GM20000 (cell line): Measurements from ENCODE around the gene SPDYE4.

Source experiments
- DNase-seq: peaks from one replicate; pipeline ENCODE4 v3.0.0; 2012; ENCODE audit warnings: low spot score
- CTCF ChIP-seq: IDR thresholded peaks from 2 replicates; pipeline ENCODE4 v1.5.1; 2012; ENCODE audit warnings: mild to moderate bottlenecking, control low read depth; ENCODE audit errors: extremely low read depth, missing control alignments

The SPDYE4 gene

GRCh38 chr17:8728971-8729370 is 29.4 kb downstream of the SPDYE4 start:
- DNase-seq, result no peak
- TF ChIP-seq CTCF, result no peak

GRCh38 chr17:8728251-8728938 is 30.0 kb downstream of the SPDYE4 start:
- DNase-seq, result no peak
- no peak for TF ChIP-seq CTCF

GRCh38 chr17:8726941-8727555 is 31.3 kb downstream of the SPDYE4 start:
- DNase-seq, result no peak
- TF ChIP-seq CTCF, result no peak

GRCh38 chr17:8725881-8726876 is 32.2 kb downstream of the SPDYE4 start:
- DNase-seq, result no peak
- TF ChIP-seq CTCF, result no peak

GRCh38 chr17:8724451-8724850 is 33.9 kb downstream of the SPDYE4 start:
- TF ChIP-seq CTCF, result no peak
- no peak for DNase-seq

GRCh38 chr17:8720596-8720995 is 37.8 kb downstream of the SPDYE4 start:
- no peak for TF ChIP-seq CTCF
- no peak for DNase-seq
